PC-9 (cell line): ENCODE data around the gene RSPH1. TPM values are rescaled to one million over a fixed set of nuclear protein-coding genes. Genes with fewer than 3 reads are reported as not detected.
"Not testable (repeated sequence)": the region's sequence is repeated elsewhere in the genome, so short reads cannot be mapped to it uniquely, and the experiment has no call there.

ENCODE experiments used
- BruUV-seq: library from RNA; stranded (reverse); fragments of 400-500 nt; replicated peaks from 2 replicates; lab custom pipeline; 2021; lab: Mats Ljungman, UMichigan
- CTCF ChIA-PET: fragments of 300-600 bp; sonication (Branson Sonifier 250); formaldehyde crosslinking; loops from one replicate; lab custom pipeline; 2022; ENCODE audit warnings: antibody characterized with exemption; lab: Charles Lee
- POLR2A ChIA-PET: fragments of 300-600 bp; sonication (Branson Sonifier 250); formaldehyde crosslinking; loops from one replicate; lab custom pipeline; 2022; ENCODE audit warnings: antibody characterized with exemption; ENCODE audit not compliant: unreplicated experiment; lab: Charles Lee
- DNase-seq, 2 experiments: peaks; one replicate each; pipeline versions ENCODE4 v3.0.0 to v3.0.0-alpha.2; 2015 to 2022; ENCODE audit warnings: mixed read lengths in 1 of 2
- H2AFZ ChIP-seq: fragments of 200-600 bp; sonication (generic); 2 replicates; pipeline ENCODE4 v1.8.1; 2017; ENCODE audit warnings: antibody characterized with exemption
- H3F3A ChIP-seq: fragments of 200-600 bp; sonication (generic); 2 replicates; pipeline ENCODE4 v1.8.1; 2017; ENCODE audit warnings: antibody characterized with exemption, mild to moderate bottlenecking, low read depth; ENCODE audit not compliant: insufficient read depth
- H3K27ac ChIP-seq: fragments of 200-600 bp; sonication (generic); 2 replicates; pipeline ENCODE4 v1.6.1; 2016; ENCODE audit warnings: mixed run types
- H3K27me3 ChIP-seq: fragments of 200-600 bp; sonication (generic); 2 replicates; pipeline ENCODE4 v1.6.1; 2016; ENCODE audit warnings: low read depth, mixed run types; ENCODE audit not compliant: insufficient read depth
- H3K36me3 ChIP-seq: fragments of 200-600 bp; sonication (generic); 2 replicates; pipeline ENCODE4 v1.6.1; 2016; ENCODE audit warnings: low read depth, mixed run types
- H3K4me1 ChIP-seq: fragments of 200-600 bp; sonication (generic); replicated peaks from 2 replicates; pipeline ENCODE4 v1.6.1; 2016; ENCODE audit warnings: mixed run types; ENCODE audit not compliant: insufficient read depth
- H3K4me2 ChIP-seq: fragments of 200-600 bp; sonication (generic); 2 replicates; pipeline ENCODE4 v1.6.1; 2017; ENCODE audit warnings: mixed run types
- H3K4me3 ChIP-seq: fragments of 200-600 bp; sonication (generic); 2 replicates; pipeline ENCODE4 v1.6.1; 2016; ENCODE audit warnings: mixed run types
- H3K79me2 ChIP-seq: fragments of 200-600 bp; sonication (generic); 2 replicates; pipeline ENCODE4 v1.6.1; 2017; ENCODE audit warnings: low read depth, mixed run types
- H3K9me2 ChIP-seq: fragments of 200-600 bp; sonication (generic); 2 replicates; pipeline ENCODE4 v1.8.1; 2017; ENCODE audit warnings: mild to moderate bottlenecking; ENCODE audit not compliant: insufficient read depth
- H3K9me3 ChIP-seq: fragments of 200-600 bp; sonication (generic); 2 replicates; pipeline ENCODE4 v1.8.1; 2016; ENCODE audit warnings: low read depth; ENCODE audit not compliant: insufficient read depth
- H4K20me1 ChIP-seq: fragments of 200-600 bp; sonication (generic); 2 replicates; pipeline ENCODE4 v1.8.1; 2017; ENCODE audit not compliant: insufficient read depth
- CTCF ChIP-seq: fragments of 200-600 bp; sonication (generic); conservative IDR thresholded peaks from 2 replicates; pipeline ENCODE4 v1.6.1; 2017; ENCODE audit warnings: mixed run types, antibody characterized with exemption, mild to moderate bottlenecking, moderate library complexity
- EZH2 ChIP-seq: fragments of 200-600 bp; sonication (generic); IDR thresholded peaks from 2 replicates; pipeline ENCODE4 v1.8.0; 2017; ENCODE audit warnings: antibody characterized with exemption, low read depth
- intact Hi-C: fragments of 100-400 bp; cut with micrococcal nuclease; formaldehyde crosslinking; loops from one replicate; pipeline ENCODE4 v1.10.0; 2022; ENCODE audit not compliant: unreplicated experiment
- total RNA-seq: library from RNA; stranded (reverse); gene quantifications from 2 replicates; pipeline ENCODE4 v1.2.3, GENCODE V29; 2021

RSPH1 gene
- total RNA-seq, 1 experiment from 2014 or later = 8.0 TPM

GRCh38 chr21:42471206-42471605, 24.8 kb downstream of the RSPH1 start:
- H3K79me2 ChIP-seq = no peaks in the 10 kb centered on the region
- TF ChIP-seq EZH2 (no peak), CTCF (no peak)
- ChIA-PET POLR2A (no interaction called here), CTCF (no interaction called here)
- H3K36me3 ChIP-seq = no peaks in the 10 kb centered on the region
- no peak overlapping the region for H2AFZ ChIP-seq
- peaks cover 60% of the 10 kb centered on the region for H3K4me1 ChIP-seq
- intact Hi-C loops = no loop called here
- H3K27ac ChIP-seq = no peak overlapping the region
- no peaks in the 10 kb centered on the region for H4K20me1 ChIP-seq
- H3K27me3 ChIP-seq = no peaks in the 10 kb centered on the region
- H3F3A ChIP-seq = peaks cover 50% of the 10 kb centered on the region
- H3K9me3 ChIP-seq = no peaks in the 10 kb centered on the region
- DNase-seq = no peak
- H3K4me3 ChIP-seq = no peak overlapping the region
- no peaks in the 10 kb centered on the region for H3K9me2 ChIP-seq
- no peak overlapping the region for H3K4me2 ChIP-seq
- BruUV-seq = no TSS peak

DNA sequence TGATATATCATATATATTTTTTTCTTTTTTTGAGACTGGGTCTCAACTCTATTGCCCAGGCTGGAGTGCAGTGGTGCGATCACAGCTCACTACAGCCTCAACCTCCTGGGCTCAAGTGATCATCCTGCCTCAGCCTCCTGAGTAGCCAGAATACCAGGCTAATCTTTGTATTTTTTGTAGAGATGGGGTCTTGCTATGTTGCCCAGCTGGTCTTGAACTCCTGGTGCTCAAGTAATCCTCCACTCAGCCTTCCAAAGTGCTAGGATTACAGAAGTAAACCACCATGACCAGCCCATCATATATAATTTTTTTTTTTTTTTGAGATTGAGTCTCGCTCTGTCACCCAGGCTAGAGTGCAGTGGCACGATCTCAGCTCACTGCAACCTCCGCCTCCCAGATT, 26.3 kb downstream of the RSPH1 start:
- H2AFZ ChIP-seq, CTCF ChIA-PET, H4K20me1 ChIP-seq, H3K9me2 ChIP-seq, POLR2A ChIA-PET, H3K27me3 ChIP-seq, intact Hi-C loops, H3K9me3 ChIP-seq, H3K36me3 ChIP-seq, H3K4me3 ChIP-seq, DNase-seq, BruUV-seq, H3K79me2 ChIP-seq: not testable (repeated sequence)
- H3K4me1 ChIP-seq = peaks cover 65% of the 10 kb centered on the region
- H3F3A ChIP-seq = peaks cover 47% of the 10 kb centered on the region
- H3K27ac ChIP-seq = peak overlapping the region; percentile 98
- H3K4me2 ChIP-seq = peak overlapping the region; percentile 43

- DNase-seq = no peak
- peaks cover 65% of the 10 kb centered on the region for H3K4me1 ChIP-seq
- peak overlapping the region; percentile 98 for H3K27ac ChIP-seq
- H2AFZ ChIP-seq = no peak overlapping the region
- no peaks in the 10 kb centered on the region for H4K20me1 ChIP-seq
- H3K9me3 ChIP-seq = no peaks in the 10 kb centered on the region
- CTCF ChIA-PET = no interaction called here
- peaks cover 42% of the 10 kb centered on the region for H3F3A ChIP-seq
- no peaks in the 10 kb centered on the region for H3K79me2 ChIP-seq
- H3K4me3 ChIP-seq = no peak overlapping the region
- H3K9me2 ChIP-seq = no peaks in the 10 kb centered on the region
- no peaks in the 10 kb centered on the region for H3K36me3 ChIP-seq
- no peaks in the 10 kb centered on the region for H3K27me3 ChIP-seq
- no peak for TF ChIP-seq EZH2
- TF ChIP-seq CTCF = no peak
- POLR2A ChIA-PET = interaction anchor here (0.5 kb wide), 1 partner anchor 72 kb away, joined by 4 read pairs; no protein-coding TSS in a partner anchor
- no TSS peak for BruUV-seq
- intact Hi-C loops = no loop called here
- H3K4me2 ChIP-seq = peak overlapping the region; percentile 43
These were observed 26.8 kb downstream of the RSPH1 start for GRCh38 chr21:42469272-42469671.
